H1 (cell line): ENCODE measurements around the gene SIK3. TPM values are rescaled to one million over a fixed set of nuclear protein-coding genes. Genes with fewer than 3 reads are reported as not detected.

Experiments used
- BCL11A ChIP-seq, 2 experiments: IDR thresholded peaks; one replicate each; pipeline ENCODE4 v1.6.1; 2011; ENCODE audit warnings: low read depth in 2 of 2, low read length in 2 of 2, mild to moderate bottlenecking in 2 of 2
- CHD1 ChIP-seq: IDR thresholded peaks from 2 replicates; pipeline ENCODE4 v1.6.1; 2012; ENCODE audit warnings: low read depth, low read length, improper control_type of control experiment
- polyA plus RNA-seq, 7 experiments: library from polyadenylated mRNA; depleted of rRNA in 3 of 7; stranded (reverse) in 5 of 7; unstranded in 2 of 7; fragments of >200 nt in 5 of 7; fragments of 200-250 nt in 2 of 7; gene quantifications; 1 replicate in 5 of 7; 2 replicates in 1 of 7; 4 replicates in 1 of 7; pipeline versions ENCODE4 v1.2.1 to v1.2.3, GENCODE V29; 2011 to 2013; ENCODE audit warnings: missing spikeins in 2 of 7, mixed read lengths in 2 of 7
- total RNA-seq: library from RNA; stranded (reverse); fragmentation: NEBNext Ultra II Directional; extraction: Animal tissue kit (Norgen Biotek cat#: 25700); gene quantifications from 2 replicates; pipeline ENCODE4 v1.2.1, GENCODE V29; 2021

SIK3 gene
- total and polyA plus RNA-seq, 2 of the 8 experiments (the other 6 are each of a cell fraction or from before 2014, with no cell fraction given), result 19.9 to 32.1 TPM

GRCh38 chr11:116807601-116808261 lies 290.5 kb downstream of the SIK3 start (continued):
- TF ChIP-seq BCL11A (IDR thresholded peaks at IDR 0.05; ENCODE audit: low read depth in 2 of 2, low read length in 2 of 2) (no peak), CHD1 (no peak)
